IPS-18a (cell line): Measurements from ENCODE around the gene RPTOR.

Experiments
- H3K27ac ChIP-seq: one replicate; pipeline ENCODE4 v1.5.1; 2013; ENCODE audit warnings: low read length
- H3K27me3 ChIP-seq: one replicate; pipeline ENCODE4 v1.6.1; 2013; ENCODE audit warnings: mild to moderate bottlenecking, low read length; ENCODE audit not compliant: control insufficient read depth, insufficient read depth
- H3K36me3 ChIP-seq: one replicate; pipeline ENCODE4 v1.6.1; 2013; ENCODE audit warnings: low read depth, low read length; ENCODE audit not compliant: control insufficient read depth
- H3K4me1 ChIP-seq: one replicate; pipeline ENCODE4 v1.6.1; 2013; ENCODE audit warnings: low read depth, low read length; ENCODE audit not compliant: control insufficient read depth
- H3K4me3 ChIP-seq: one replicate; pipeline ENCODE4 v1.5.1; 2013; ENCODE audit warnings: low read length
- H3K9ac ChIP-seq: one replicate; pipeline ENCODE4 v1.6.1; 2013; ENCODE audit warnings: mild to moderate bottlenecking, low read length, moderate library complexity
- H3K9me3 ChIP-seq: one replicate; pipeline ENCODE4 v1.6.1; 2013; ENCODE audit warnings: low read depth, low read length; ENCODE audit not compliant: control insufficient read depth

Gene RPTOR

DNA sequence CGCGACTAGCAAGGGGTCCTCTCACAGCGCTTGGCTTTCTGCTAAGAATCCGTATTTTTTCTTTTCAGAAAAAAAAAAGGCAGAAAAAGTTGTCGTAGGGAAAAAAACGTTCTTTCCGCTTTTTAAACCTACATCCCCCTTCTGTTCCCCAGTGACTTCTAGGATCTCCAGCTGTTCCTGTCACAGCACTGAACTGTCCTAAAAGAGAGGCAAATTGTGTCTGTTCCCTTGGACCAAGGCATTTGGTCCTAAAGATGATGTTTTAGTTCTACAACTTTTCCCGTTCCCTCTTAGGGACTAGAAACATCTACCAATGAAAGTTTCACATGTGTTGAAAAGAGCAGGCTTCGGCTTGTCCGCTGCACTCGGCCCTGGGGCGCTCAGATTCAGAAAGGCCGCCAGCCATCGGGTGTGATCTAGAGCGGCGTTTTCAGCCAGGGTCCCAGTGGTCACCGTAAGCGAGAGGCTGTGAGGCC lies 346.3 kb downstream of the RPTOR start:
- no peaks in the 10 kb centered on the region for H3K36me3 ChIP-seq
- H3K9ac ChIP-seq, result no peak overlapping the region
- no peaks in the 10 kb centered on the region for H3K9me3 ChIP-seq

DNA sequence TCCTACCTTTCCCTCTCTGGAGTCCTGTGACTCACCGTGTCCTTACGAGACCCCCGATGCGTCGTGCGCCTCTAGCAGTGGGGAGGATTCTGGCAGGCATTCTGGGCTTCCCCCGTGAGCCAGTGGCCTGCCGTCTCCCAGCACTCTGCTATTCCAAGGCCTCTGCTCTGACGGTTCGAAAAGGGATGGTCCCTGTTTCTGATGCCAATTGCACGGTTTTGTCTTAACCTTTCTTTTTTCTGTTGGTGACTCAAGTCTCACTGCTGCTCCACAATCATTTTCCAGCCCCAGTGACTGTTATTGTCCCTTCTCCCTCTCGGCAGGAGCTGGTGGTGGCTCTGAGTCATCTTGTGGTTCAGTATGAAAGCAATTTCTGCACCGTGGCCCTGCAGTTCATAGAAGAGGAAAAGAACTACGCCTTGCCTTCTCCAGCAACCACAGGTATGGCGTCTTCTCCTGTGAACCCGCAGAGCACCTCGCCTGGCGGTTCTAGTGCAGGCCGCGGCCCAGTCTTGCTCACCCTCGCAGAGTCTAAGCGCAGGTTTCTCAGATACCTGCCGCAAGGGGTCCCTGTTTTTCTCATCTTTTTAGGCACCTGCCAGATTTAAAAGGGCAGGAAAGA lies 346.9 kb downstream of the RPTOR start:
- Histone ChIP-seq H3K27ac (no peak overlapping the region), H3K9ac (no peak overlapping the region), H3K9me3 (no peaks in the 10 kb centered on the region), H3K4me3 (no peak overlapping the region), H3K27me3 (no peaks in the 10 kb centered on the region), H3K36me3 (no peaks in the 10 kb centered on the region), H3K4me1 (no peaks in the 10 kb centered on the region)

More for the DNA sequence above, 346.3 kb downstream of the RPTOR start:
- no peaks in the 10 kb centered on the region for H3K4me1 ChIP-seq
- H3K27me3 ChIP-seq, result no peaks in the 10 kb centered on the region
- no peak overlapping the region for H3K27ac ChIP-seq
- H3K4me3 ChIP-seq, result no peak overlapping the region

DNA sequence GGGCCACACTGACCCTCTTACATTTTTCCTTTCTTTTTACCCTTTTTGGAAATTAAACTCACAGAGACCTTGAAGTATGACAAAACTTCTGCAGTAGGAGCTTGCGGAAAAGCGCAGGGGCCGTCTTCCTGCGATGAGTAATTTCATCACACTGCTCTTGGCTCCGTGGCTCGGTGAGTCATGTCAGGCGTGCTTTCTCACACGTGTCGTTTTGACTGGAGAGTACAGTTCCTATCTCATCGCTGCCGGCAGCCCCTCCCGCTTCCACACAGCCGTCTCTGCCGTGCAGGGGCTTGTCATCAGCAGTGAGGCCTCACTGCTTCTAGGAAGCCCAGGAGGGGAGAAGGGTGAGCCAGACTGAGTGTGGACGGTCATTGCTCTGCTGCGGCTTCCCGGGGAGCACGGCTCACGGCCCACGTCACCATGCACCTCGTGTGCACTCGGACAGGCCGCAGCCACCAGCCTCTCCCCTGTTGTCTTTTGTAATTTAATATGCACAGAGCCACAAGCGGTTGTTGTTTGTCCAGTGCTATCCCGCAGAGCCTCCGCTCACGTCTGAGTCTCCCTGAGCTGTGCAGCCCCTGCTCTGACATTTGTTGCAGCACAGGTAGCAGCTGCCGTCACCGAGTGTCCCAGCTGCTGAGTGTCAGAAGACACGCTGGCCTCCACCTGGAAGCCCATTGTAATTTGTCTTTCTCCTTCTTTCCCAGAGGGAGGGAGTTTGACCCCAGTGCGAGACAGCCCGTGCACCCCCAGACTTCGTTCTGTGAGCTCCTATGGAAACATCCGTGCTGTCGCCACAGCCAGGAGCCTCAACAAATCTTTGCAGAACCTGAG lies 347.6 kb downstream of the RPTOR start:
- Histone ChIP-seq H3K27ac (no peak overlapping the region), H3K9ac (no peak overlapping the region), H3K4me1 (no peaks in the 10 kb centered on the region), H3K9me3 (no peaks in the 10 kb centered on the region), H3K4me3 (no peak overlapping the region), H3K27me3 (no peaks in the 10 kb centered on the region), H3K36me3 (no peaks in the 10 kb centered on the region)

DNA sequence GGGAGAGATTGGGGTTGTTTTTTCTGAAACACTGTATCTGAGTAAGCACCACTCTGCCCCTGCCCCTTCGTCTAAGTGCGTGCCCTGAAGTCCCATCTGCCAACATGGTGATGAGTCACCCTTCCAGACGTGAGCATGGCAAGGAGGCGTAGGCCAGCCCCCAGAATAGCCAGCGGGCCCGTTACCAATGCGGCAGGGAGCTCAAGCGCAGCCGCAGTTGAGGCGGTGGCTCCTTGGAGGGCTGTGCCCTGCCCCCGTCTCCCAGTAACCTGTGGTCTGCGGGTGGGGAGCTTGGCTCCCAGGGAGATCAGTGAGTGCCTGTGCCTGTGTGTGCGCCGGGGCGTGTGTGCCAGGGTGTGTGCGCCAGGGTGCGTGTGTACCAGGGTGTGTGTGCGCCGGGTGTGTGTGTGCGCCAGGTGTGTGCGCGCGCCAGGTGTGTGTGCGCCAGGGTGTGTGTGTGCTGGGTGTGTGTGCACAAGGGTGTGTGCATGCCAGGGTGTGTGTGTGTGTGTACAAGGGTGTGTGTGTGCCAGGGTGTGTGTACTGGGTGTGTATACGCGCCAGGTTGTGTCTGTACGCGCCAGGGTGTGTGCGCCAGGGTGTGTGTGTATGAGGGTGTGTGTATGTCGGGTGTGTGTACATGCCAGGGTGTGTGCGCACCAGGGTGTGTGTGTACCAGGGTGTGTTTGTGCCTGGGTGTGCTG lies 348.4 kb downstream of the RPTOR start:
- H3K4me3 ChIP-seq, result no peak overlapping the region
- H3K9ac ChIP-seq, result no peak overlapping the region
- H3K27ac ChIP-seq, result no peak overlapping the region
- H3K36me3 ChIP-seq, result no peaks in the 10 kb centered on the region
- H3K4me1 ChIP-seq, result no peaks in the 10 kb centered on the region
- H3K27me3 ChIP-seq, result no peaks in the 10 kb centered on the region
- H3K9me3 ChIP-seq, result no peaks in the 10 kb centered on the region

DNA sequence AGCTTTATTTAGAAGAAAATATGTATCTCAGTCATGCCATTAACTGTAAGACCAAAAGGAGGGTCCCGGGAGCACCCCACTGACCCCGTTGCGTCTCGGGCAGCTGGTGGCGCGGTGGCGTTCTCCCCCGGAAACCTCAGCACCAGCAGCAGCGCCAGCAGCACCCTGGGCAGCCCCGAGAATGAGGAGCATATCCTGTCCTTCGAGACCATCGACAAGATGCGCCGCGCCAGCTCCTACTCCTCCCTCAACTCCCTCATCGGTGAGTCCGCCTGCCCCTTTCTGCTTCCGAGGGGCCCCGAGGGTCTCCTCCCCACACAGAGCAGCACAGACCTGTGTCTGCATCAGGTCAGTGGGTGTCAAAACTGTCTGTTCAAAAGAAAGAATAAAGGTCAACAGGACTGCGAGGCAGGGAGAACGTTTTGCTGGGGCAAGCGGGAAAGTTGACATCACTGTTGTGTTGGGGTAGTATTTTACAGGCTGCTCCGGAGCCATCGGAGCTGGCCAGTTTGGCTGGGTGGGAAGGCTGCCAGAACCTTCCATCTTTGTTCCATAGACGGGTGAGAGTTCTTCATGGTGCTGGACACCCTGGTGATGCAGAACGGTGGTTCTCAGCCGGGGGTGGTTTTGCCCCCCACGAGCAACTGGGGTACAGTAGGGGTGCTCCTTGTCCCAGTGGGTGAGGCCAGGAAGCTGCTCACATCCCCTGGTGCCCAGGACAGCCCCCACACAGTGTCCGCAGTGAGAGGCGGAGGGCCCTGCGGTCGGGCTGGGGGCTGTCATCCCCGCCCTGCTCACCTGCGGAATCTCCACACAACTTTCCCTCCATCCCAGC lies 349.2 kb downstream of the RPTOR start:
- H3K27ac ChIP-seq, result no peak overlapping the region

DNA sequence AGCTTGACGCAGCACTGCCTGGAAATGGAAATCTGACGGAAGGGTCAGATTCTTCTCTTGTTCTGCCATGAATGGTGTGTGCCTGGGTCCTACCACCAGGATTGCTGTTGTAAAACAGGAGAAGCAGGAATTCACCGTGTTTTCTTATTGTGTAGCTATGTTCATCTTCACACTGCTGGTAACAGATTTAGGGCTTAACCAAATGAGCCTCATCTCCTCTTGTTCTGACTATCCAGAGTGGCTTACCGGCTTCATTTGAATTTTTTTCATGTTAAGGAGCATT lies 349.7 kb downstream of the RPTOR start:
- Histone ChIP-seq H3K27ac (no peak overlapping the region), H3K27me3 (no peaks in the 10 kb centered on the region), H3K4me3 (no peak overlapping the region), H3K36me3 (no peaks in the 10 kb centered on the region), H3K4me1 (peaks cover 3% of the 10 kb centered on the region), H3K9me3 (no peaks in the 10 kb centered on the region), H3K9ac (no peak overlapping the region)

More for the DNA sequence above, 349.2 kb downstream of the RPTOR start:
- no peaks in the 10 kb centered on the region for H3K36me3 ChIP-seq
- H3K9ac ChIP-seq, result no peak overlapping the region
- no peaks in the 10 kb centered on the region for H3K9me3 ChIP-seq
- no peak overlapping the region for H3K4me3 ChIP-seq
- H3K27me3 ChIP-seq, result no peaks in the 10 kb centered on the region
- peaks cover under 1% of the 10 kb centered on the region for H3K4me1 ChIP-seq

DNA sequence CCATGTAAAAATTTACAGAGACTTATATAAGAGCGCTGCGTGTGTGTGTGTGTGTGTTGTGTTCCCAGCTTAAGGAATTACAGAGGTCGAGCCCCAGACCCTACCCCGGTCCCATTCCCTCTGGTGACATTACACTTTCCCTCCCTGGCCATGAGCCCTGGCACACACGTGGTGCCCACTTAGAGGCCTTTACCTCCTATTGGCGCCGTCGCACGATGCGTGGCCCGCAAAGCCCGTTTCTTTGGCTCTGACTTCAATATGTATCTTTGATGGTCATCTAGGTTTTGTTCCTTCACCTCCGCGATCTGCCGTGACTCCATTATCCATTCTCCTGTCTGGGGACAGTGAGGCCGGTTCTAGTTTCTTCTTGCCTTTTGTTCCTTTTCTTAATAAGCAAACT lies 350.1 kb downstream of the RPTOR start:
- Histone ChIP-seq H3K9me3 (no peaks in the 10 kb centered on the region), H3K27me3 (no peaks in the 10 kb centered on the region), H3K4me3 (no peak overlapping the region), H3K4me1 (peaks cover 3% of the 10 kb centered on the region), H3K9ac (no peak overlapping the region), H3K36me3 (no peaks in the 10 kb centered on the region), H3K27ac (no peak overlapping the region)

DNA sequence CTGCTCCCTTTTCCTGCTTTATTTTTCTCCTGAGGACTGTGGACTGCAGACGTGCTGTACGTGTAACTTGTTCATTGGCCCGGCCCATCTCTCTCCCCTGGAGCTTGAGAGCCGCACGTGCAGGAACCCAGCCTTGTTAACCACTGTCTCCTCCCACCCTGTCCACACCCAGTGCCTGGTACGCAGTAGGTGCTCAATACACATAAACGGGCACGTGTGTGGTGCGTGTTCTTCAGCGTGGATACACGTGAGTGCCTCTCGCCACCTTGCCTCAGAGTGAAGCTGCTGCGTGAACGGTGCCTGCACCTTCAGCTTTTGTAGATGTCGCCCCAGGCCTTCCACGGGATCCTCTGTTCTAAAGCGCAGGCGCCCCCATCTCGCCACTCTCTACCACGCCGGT lies 350.7 kb downstream of the RPTOR start:
- Histone ChIP-seq H3K4me1 (peaks cover 3% of the 10 kb centered on the region), H3K4me3 (no peak overlapping the region), H3K9ac (no peak overlapping the region), H3K36me3 (no peaks in the 10 kb centered on the region), H3K27ac (no peak overlapping the region), H3K27me3 (no peaks in the 10 kb centered on the region), H3K9me3 (no peaks in the 10 kb centered on the region)

DNA sequence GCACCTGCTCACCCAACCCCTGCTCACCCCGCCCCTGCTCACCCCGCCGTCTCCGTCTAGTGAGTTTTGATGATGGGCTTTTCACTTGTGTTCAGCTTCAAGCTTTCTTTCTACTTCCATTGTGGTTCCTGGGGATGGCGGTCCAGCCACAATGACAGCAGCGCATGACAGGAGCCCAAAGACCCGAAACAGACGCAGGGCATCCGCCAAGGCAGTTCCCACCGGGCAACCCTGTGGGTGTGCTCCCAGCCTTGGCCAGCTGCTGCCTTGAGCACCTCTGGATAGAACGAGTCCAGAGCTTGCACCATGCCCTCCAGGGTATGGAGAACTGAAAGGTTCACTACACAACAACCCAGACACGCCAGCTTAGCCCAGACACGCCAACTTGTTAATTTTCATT lies 354.1 kb downstream of the RPTOR start:
- no peaks in the 10 kb centered on the region for H3K9me3 ChIP-seq
- no peaks in the 10 kb centered on the region for H3K36me3 ChIP-seq
- no peak overlapping the region for H3K27ac ChIP-seq
- no peaks in the 10 kb centered on the region for H3K27me3 ChIP-seq
- H3K4me3 ChIP-seq, result no peak overlapping the region
- H3K9ac ChIP-seq, result no peak overlapping the region
- H3K4me1 ChIP-seq, result peaks cover 3% of the 10 kb centered on the region

DNA sequence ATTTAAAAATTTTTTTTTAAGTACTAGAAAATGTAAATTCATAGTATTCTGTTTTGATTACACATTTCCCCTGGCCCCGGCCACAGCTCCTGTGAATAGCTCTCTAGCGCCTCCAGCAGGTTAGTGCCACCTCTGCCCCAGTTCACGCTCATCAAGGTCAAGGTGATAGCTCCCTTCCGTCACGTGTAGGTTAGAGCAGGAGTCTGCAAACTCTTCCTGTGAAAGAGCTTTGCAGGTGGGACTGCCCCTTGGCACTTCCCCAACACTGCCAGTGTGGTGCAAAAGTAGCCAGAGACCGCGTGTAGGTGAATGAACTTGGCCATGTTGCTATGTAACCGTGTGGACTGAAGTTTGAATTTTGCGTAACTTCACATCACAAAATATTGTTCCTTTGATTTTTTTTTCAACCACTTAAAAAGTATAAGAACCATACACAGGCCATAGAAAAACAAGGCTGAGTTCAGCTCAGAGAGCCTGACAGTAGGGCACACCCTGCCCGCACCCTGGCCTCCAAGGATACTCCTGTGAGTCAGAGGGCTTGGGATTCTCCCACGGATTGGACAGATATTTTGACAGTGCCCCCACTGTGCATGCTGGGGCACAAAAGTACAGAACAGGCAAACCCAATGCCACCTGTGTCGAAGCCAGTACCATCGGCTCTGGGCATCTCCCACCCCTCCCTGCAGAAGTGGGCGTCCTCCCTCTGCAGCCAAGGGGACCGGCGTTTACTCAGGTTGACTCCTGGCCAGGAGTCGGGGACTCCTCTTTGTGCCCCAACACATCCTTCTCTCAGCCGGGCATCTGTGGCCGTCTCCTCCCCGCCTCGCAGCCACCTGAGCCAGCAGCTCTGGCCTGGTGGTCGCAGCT lies 355.0 kb downstream of the RPTOR start:
- no peaks in the 10 kb centered on the region for H3K36me3 ChIP-seq
- H3K27me3 ChIP-seq, result no peaks in the 10 kb centered on the region
- peaks cover 3% of the 10 kb centered on the region for H3K4me1 ChIP-seq
- H3K27ac ChIP-seq, result no peak overlapping the region
- no peak overlapping the region for H3K9ac ChIP-seq
- no peak overlapping the region for H3K4me3 ChIP-seq
- no peaks in the 10 kb centered on the region for H3K9me3 ChIP-seq
